Liver (tissue), 9 donors: ENCODE measurements around the gene DKK2. TPM values are rescaled to one million over a fixed set of nuclear protein-coding genes. Genes with fewer than 3 reads are reported as not detected.

Experiments used
- DNase-seq: peaks from one replicate; pipeline ENCODE4 v3.0.0-alpha.2; 2017; ENCODE audit warnings: low spot score
- H3K27ac ChIP-seq, 2 donors: one replicate each; pipeline ENCODE4 v1.7.0; 2013; ENCODE audit warnings: inconsistent platforms in 2 of 2, low read length in 2 of 2, control low read depth in 1 of 2, low read depth in 1 of 2, mild to moderate bottlenecking in 1 of 2
- H3K27me3 ChIP-seq, 4 donors: one replicate each; pipeline versions ENCODE4 v1.6.1 to v1.7.0; 2013; ENCODE audit warnings: low read length in 3 of 4, inconsistent platforms in 1 of 4, mild to moderate bottlenecking in 1 of 4, moderate library complexity in 1 of 4; ENCODE audit not compliant: control insufficient read depth in 4 of 4, insufficient read depth in 4 of 4
- H3K36me3 ChIP-seq, 4 donors: one replicate each; pipeline versions ENCODE4 v1.6.1 to v1.7.0; 2013; ENCODE audit warnings: low read length in 3 of 4, mild to moderate bottlenecking in 3 of 4, low read depth in 1 of 4, moderate library complexity in 1 of 4; ENCODE audit not compliant: control insufficient read depth in 4 of 4, insufficient read depth in 3 of 4
- H3K4me1 ChIP-seq, 4 donors: one replicate each; pipeline versions ENCODE4 v1.6.1 to v1.7.0; 2013; ENCODE audit warnings: low read length in 3 of 4, mild to moderate bottlenecking in 3 of 4, moderate library complexity in 1 of 4; ENCODE audit not compliant: control insufficient read depth in 4 of 4, insufficient read depth in 4 of 4
- H3K4me3 ChIP-seq, 3 donors: one replicate each; pipeline versions ENCODE4 v1.6.1 to v1.7.0; 2013; ENCODE audit warnings: low read length in 3 of 3, control low read depth in 1 of 3, low read depth in 1 of 3, mild to moderate bottlenecking in 1 of 3
- H3K9ac ChIP-seq, 2 donors: one replicate each; pipeline ENCODE4 v1.7.0; 2013; ENCODE audit warnings: low read length in 2 of 2, mild to moderate bottlenecking in 2 of 2, moderate library complexity in 2 of 2, control low read depth in 1 of 2, low read depth in 1 of 2
- H3K9me3 ChIP-seq, 4 donors: one replicate each; pipeline versions ENCODE4 v1.6.1 to v1.7.0; 2013; ENCODE audit warnings: low read length in 3 of 4; ENCODE audit not compliant: control insufficient read depth in 4 of 4
- ATF3 ChIP-seq: IDR thresholded peaks from 2 replicates; pipeline ENCODE4 v1.6.1; 2016; ENCODE audit warnings: antibody characterized with exemption
- EGR1 ChIP-seq, 2 donors: IDR thresholded peaks; 2 replicates each; pipeline ENCODE4 v1.6.1; 2016 to 2018; ENCODE audit warnings: antibody characterized with exemption in 2 of 2, low read depth in 2 of 2
- FOXA1 ChIP-seq: IDR thresholded peaks from 2 replicates; pipeline ENCODE4 v1.6.1; 2016; ENCODE audit warnings: antibody characterized with exemption
- FOXA2 ChIP-seq: IDR thresholded peaks from 2 replicates; pipeline ENCODE4 v1.6.1; 2016; ENCODE audit warnings: antibody characterized with exemption
- GABPA ChIP-seq, 2 donors: IDR thresholded peaks in 1 of 2; conservative IDR thresholded peaks in 1 of 2; 2 replicates each; pipeline ENCODE4 v1.6.1; 2016; ENCODE audit warnings: antibody characterized with exemption in 2 of 2, mild to moderate bottlenecking in 1 of 2, moderate library complexity in 1 of 2
- HNF4A ChIP-seq, 2 donors: conservative IDR thresholded peaks; 2 replicates each; pipeline ENCODE4 v1.6.1; 2016; ENCODE audit warnings: antibody characterized with exemption in 2 of 2, mild to moderate bottlenecking in 2 of 2
- HNF4G ChIP-seq: IDR thresholded peaks from 2 replicates; pipeline ENCODE4 v1.6.1; 2016; ENCODE audit warnings: antibody characterized with exemption
- JUND ChIP-seq, 2 donors: IDR thresholded peaks; 2 replicates each; pipeline ENCODE4 v1.6.1; 2016; ENCODE audit warnings: antibody characterized with exemption in 2 of 2
- MAX ChIP-seq: IDR thresholded peaks from 2 replicates; pipeline ENCODE4 v1.6.1; 2016; ENCODE audit warnings: antibody characterized with exemption
- NR2F2 ChIP-seq: IDR thresholded peaks from 2 replicates; pipeline ENCODE4 v1.6.1; 2016; ENCODE audit warnings: antibody characterized with exemption
- RAD21 ChIP-seq, 2 donors: IDR thresholded peaks; 2 replicates each; pipeline ENCODE4 v1.6.1; 2016; ENCODE audit warnings: antibody characterized with exemption in 2 of 2, mild to moderate bottlenecking in 2 of 2
- REST ChIP-seq: IDR thresholded peaks from 2 replicates; pipeline ENCODE4 v1.6.1; 2016; ENCODE audit warnings: antibody characterized with exemption, mild to moderate bottlenecking
- RXRA ChIP-seq, 2 donors: IDR thresholded peaks; 2 replicates each; pipeline ENCODE4 v1.6.1; 2017 to 2018; ENCODE audit warnings: antibody characterized with exemption in 2 of 2, mild to moderate bottlenecking in 1 of 2
- SP1 ChIP-seq: IDR thresholded peaks from 2 replicates; pipeline ENCODE4 v1.6.1; 2018; ENCODE audit warnings: antibody characterized with exemption, mild to moderate bottlenecking
- TAF1 ChIP-seq: conservative IDR thresholded peaks from 2 replicates; pipeline ENCODE4 v1.6.1; 2016; ENCODE audit warnings: antibody characterized with exemption, mild to moderate bottlenecking
- YY1 ChIP-seq: IDR thresholded peaks from 2 replicates; pipeline ENCODE4 v1.6.1; 2016; ENCODE audit warnings: antibody characterized with exemption, mild to moderate bottlenecking
- ZBTB33 ChIP-seq: IDR thresholded peaks from 2 replicates; pipeline ENCODE4 v1.6.1; 2016; ENCODE audit warnings: antibody characterized with exemption
- WGBS: extraction: QIAGEN DNeasy Blood & Tissue Kit; methylation state at CpG from one replicate; pipeline ENCODE4 v1.1.7; 2013; 5-methylcytosine and 5-hydroxymethylcytosine counted together
- polyA plus RNA-seq, 2 donors: library from polyadenylated mRNA; stranded (reverse) in 1 of 2; unstranded in 1 of 2; fragments of 200-250 nt in 1 of 2; fragments of >200 nt in 1 of 2; fragmentation: Nextera tagmentation in 1 of 2; extraction: Ambion mirVana in 1 of 2; gene quantifications; one replicate each; pipeline versions ENCODE4 v1.2.1 to v1.2.3, GENCODE V29; 2013 to 2015
- total RNA-seq, 2 donors: library from RNA; depleted of rRNA; stranded (reverse); fragments of >200 nt; gene quantifications; one replicate each; pipeline ENCODE4 v1.2.3, GENCODE V29; 2014
- donor health status: healthy.
- donor health status: healthy.
- donor health status: healthy.
- donor health status: healthy.
- donor health status: healthy.

DKK2 gene
- total and polyA plus RNA-seq, 4 donors: 0.07 to 0.33 (median 0.21) TPM

- no peak for TF ChIP-seq REST
- no peak for TF ChIP-seq HNF4G
- TF ChIP-seq NR2F2: no peak
- no peak for TF ChIP-seq SP1
- no peak for TF ChIP-seq FOXA2
Observed at GRCh38 chr4:107036584-107037198, 578 bp upstream of the DKK2 start (continued).

- no peaks in the 10 kb centered on the region for H3K36me3 ChIP-seq
- peaks cover 4 to 11% (median 8%) of the 10 kb centered on the region in 4 donors for H3K27me3 ChIP-seq
Observed at GRCh38 chr4:107034996-107035818, 906 bp downstream of the DKK2 start.

GRCh38 chr4:107034091-107034995, 1.8 kb downstream of the DKK2 start:
- no peak overlapping the region for H3K9ac ChIP-seq
- no peaks in the 10 kb centered on the region for H3K36me3 ChIP-seq
- 6% methylated on average over 39 of the region's 39 CpGs for WGBS
- H3K27ac ChIP-seq: no peak overlapping the region
- H3K4me3 ChIP-seq: no peak overlapping the region
- H3K27me3 ChIP-seq: peaks cover 0 to 11% (median 6%) of the 10 kb centered on the region in 4 donors
- H3K9me3 ChIP-seq: no peaks in the 10 kb centered on the region
- DNase-seq: no peak
- H3K4me1 ChIP-seq: peaks cover 4 to 18% (median 10%) of the 10 kb centered on the region in 4 donors
- no peak for TF ChIP-seq RAD21 (IDR thresholded peaks at IDR 0.05)
- no peak for TF ChIP-seq FOXA2
- no peak for TF ChIP-seq HNF4A (conservative IDR thresholded peaks at IDR 0.05)
- no peak for TF ChIP-seq SP1
- TF ChIP-seq NR2F2: no peak
- TF ChIP-seq YY1: no peak
- no peak for TF ChIP-seq FOXA1
- no peak for TF ChIP-seq RXRA (IDR thresholded peaks at IDR 0.05)
- no peak for TF ChIP-seq ZBTB33
- no peak for TF ChIP-seq MAX
- TF ChIP-seq JUND (IDR thresholded peaks at IDR 0.05): no peak
- TF ChIP-seq TAF1: no peak
- TF ChIP-seq ATF3: no peak
- no peak for TF ChIP-seq EGR1 (IDR thresholded peaks at IDR 0.05; ENCODE audit: low read depth in 2 of 2)
- no peak for TF ChIP-seq GABPA (IDR thresholded peaks at IDR 0.05 in 1 of 2, conservative IDR thresholded peaks at IDR 0.05 in 1 of 2)

More at GRCh38 chr4:107034996-107035818, 906 bp downstream of the DKK2 start:
- DNase-seq: no peak
- Histone ChIP-seq H3K9ac (no peak overlapping the region), H3K4me1 (peaks cover 4 to 18% (median 10%) of the 10 kb centered on the region in 4 donors), H3K27ac (no peak overlapping the region), H3K9me3 (no peaks in the 10 kb centered on the region), H3K4me3 (no peak overlapping the region)
- TF ChIP-seq ZBTB33: no peak
- WGBS: 6% methylated on average over 39 of the region's 39 CpGs
